Activated T-cell treated with anti-CD3 and anti-CD28 coated beads, Interleukin-2, amount 50 U/mL, for 72 hours (primary cell): ENCODE measurements around the gene PCDH15. TPM values are rescaled to one million over a fixed set of nuclear protein-coding genes. Genes with fewer than 3 reads are reported as not detected.

Experiments
- ATAC-seq, 2 donors: fragments of 150-1000 bp; cut with Tn5 transposase; replicated peaks in 1 of 2; 2 replicates each; pipeline ENCODE4 v1.10.0; 2021; ENCODE audit warnings: moderate library complexity in 2 of 2, mild to moderate bottlenecking in 1 of 2
- DNase-seq, 2 donors: peaks; one replicate each; pipeline ENCODE4 v3.0.0; 2021 to 2022; ENCODE audit warnings: mixed read lengths in 1 of 2
- H3K27ac Mint-ChIP-seq: one replicate; pipeline ENCODE4 v1.8.0; 2022; ENCODE audit warnings: mild to moderate bottlenecking, moderate library complexity, mixed read lengths
- H3K27me3 Mint-ChIP-seq: one replicate; pipeline ENCODE4 v1.8.0; 2022; ENCODE audit warnings: low read depth, mixed read lengths
- H3K36me3 Mint-ChIP-seq, 2 donors: one replicate each; pipeline ENCODE4 v1.8.0; 2022; ENCODE audit warnings: mixed read lengths in 2 of 2, mild to moderate bottlenecking in 1 of 2; ENCODE audit not compliant: insufficient read depth in 2 of 2
- H3K4me1 Mint-ChIP-seq: one replicate; pipeline ENCODE4 v1.8.0; 2022; ENCODE audit warnings: low read depth, mixed read lengths
- H3K4me3 Mint-ChIP-seq, 2 donors: one replicate each; pipeline ENCODE4 v1.8.0; 2022; ENCODE audit warnings: mild to moderate bottlenecking in 2 of 2, mixed read lengths in 2 of 2, moderate library complexity in 2 of 2
- H3K9me3 Mint-ChIP-seq, 2 donors: one replicate each; pipeline ENCODE4 v1.8.0; 2022; ENCODE audit warnings: mixed read lengths in 2 of 2
- total RNA-seq, 2 donors: library from RNA; stranded (reverse); gene quantifications; one replicate each; pipeline ENCODE4 v1.2.3, GENCODE V29; 2022

Gene PCDH15
- total RNA-seq, 2 donors from 2014 or later, result not detected

DNA sequence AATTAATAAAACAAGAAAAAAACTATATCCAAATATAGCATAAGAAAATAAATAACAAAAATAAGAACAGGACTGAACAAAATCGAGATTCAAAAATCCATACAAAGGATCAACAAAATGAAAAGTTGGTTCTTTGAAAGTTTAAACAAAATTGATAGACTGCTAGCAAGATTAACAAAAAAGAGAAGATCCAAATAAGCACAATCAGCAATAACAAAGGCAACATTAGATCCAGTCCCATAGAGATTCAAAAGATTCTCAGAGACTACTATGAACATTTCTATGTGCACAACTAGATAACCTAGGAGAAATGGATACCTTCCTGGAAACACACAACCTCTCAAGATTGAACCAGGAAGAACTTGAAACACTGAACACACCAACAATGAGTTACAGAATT is 534.6 kb downstream of the PCDH15 start:
- DNase-seq (no peak), ATAC-seq (no peak)
- Mint-ChIP-seq H3K4me3 (no peak overlapping the region), H3K36me3 (no peaks in the 10 kb centered on the region), H3K27me3 (no peaks in the 10 kb centered on the region), H3K4me1 (no peaks in the 10 kb centered on the region), H3K9me3 (peaks cover 2 to 7% of the 10 kb centered on the region in 2 donors), H3K27ac (no peak overlapping the region)

DNA sequence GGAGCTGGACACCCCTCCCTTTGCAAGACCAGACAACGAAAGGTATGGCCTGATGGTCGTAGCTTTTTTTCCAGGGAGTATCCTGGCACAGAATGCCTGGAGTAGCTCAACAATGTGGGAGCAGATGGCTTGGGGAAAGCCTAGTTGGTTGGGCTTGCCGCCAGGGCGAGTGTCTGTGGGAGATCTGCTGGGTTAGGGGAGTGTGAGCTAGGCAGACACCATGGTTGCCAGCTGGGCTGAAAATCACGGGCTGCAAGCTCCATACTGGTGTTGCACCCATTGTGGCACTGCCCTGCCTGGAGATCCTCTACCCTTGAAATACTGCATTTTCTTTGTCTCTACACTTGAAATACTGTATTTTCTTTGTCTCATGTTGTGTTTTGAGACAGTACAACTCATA is 538.3 kb downstream of the PCDH15 start:
- Mint-ChIP-seq H3K4me3 (no peak overlapping the region), H3K4me1 (no peaks in the 10 kb centered on the region), H3K27me3 (no peaks in the 10 kb centered on the region), H3K9me3 (peaks cover 3 to 9% of the 10 kb centered on the region in 2 donors), H3K27ac (no peak overlapping the region), H3K36me3 (no peaks in the 10 kb centered on the region)
- no peak for DNase-seq
- no peak for ATAC-seq

DNA sequence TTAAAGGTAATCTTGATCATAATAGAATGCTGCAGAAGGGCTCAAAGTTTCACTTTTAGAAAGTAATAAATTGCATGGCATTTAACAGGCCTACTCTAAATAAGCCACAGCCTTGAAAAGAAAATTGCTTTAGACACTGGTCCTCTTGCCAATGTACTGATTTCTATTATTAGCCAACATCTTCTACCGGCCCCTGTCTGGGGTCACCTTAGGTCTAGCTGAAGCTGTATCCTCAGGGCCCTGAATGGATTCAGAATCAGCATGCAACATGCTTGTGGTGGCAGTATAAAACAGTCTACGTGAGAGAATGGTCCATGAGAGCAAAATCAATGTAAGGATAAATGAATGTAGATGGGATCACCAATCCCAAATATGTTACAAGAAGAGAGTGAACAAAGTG is 541.9 kb downstream of the PCDH15 start:
- ATAC-seq (no peak), DNase-seq (no peak)
- H3K36me3 Mint-ChIP-seq, result no peaks in the 10 kb centered on the region
- H3K4me3 Mint-ChIP-seq, result no peak overlapping the region
- H3K27ac Mint-ChIP-seq, result no peak overlapping the region
- peaks cover 2 to 3% of the 10 kb centered on the region in 2 donors for H3K9me3 Mint-ChIP-seq
- H3K27me3 Mint-ChIP-seq, result no peaks in the 10 kb centered on the region
- H3K4me1 Mint-ChIP-seq, result no peaks in the 10 kb centered on the region

DNA sequence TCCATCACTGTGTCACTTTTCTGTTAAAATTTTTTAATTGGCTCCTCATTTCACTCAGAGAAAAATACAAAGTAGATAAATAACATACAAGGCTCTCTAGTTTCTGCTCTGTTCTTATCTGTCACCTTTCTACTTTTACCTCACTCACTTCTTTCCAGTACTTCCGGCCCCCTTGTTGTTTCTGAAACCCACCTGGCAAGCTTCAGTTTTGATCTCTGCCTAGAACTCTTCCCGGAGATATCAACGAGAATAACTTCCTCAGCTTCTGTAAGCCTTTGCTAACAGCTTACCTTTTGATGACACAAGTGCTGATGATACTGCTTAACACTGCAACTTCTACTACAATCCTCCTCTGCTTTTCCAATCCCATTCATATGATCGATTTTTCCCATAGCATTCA is 566.2 kb downstream of the PCDH15 start:
- ATAC-seq (no peak), DNase-seq (no peak)
- no peak overlapping the region for H3K27ac Mint-ChIP-seq
- no peaks in the 10 kb centered on the region for H3K4me1 Mint-ChIP-seq
- H3K4me3 Mint-ChIP-seq, result no peak overlapping the region
- no peaks in the 10 kb centered on the region for H3K36me3 Mint-ChIP-seq
- H3K27me3 Mint-ChIP-seq, result no peaks in the 10 kb centered on the region
- peaks cover 3 to 5% of the 10 kb centered on the region in 2 donors for H3K9me3 Mint-ChIP-seq

DNA sequence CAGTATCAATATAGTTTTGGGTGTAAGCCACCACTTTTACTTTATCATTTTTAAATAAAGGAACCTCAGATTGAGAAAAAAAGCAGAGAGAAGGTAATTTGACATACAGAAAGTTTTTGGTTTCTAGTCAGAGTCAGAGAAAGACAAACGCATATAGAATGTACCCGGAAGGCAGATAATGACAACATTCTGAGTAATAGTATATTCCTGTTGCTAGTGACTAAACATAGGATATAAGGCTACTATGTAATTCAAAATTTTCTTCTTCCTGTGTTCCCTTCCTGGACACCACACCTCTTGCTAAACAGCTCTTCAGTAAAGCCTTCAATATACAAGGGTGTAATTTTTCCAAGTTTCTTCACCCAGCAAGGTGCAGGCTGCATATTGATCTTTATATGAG is 597.6 kb downstream of the PCDH15 start:
- H3K9me3 Mint-ChIP-seq, result peaks cover 2 to 10% of the 10 kb centered on the region in 2 donors
- no peaks in the 10 kb centered on the region for H3K4me1 Mint-ChIP-seq
- H3K27me3 Mint-ChIP-seq, result no peaks in the 10 kb centered on the region
- DNase-seq, result no peak
- no peak overlapping the region for H3K4me3 Mint-ChIP-seq
- no peak for ATAC-seq
- H3K27ac Mint-ChIP-seq, result no peak overlapping the region
- H3K36me3 Mint-ChIP-seq, result no peaks in the 10 kb centered on the region

DNA sequence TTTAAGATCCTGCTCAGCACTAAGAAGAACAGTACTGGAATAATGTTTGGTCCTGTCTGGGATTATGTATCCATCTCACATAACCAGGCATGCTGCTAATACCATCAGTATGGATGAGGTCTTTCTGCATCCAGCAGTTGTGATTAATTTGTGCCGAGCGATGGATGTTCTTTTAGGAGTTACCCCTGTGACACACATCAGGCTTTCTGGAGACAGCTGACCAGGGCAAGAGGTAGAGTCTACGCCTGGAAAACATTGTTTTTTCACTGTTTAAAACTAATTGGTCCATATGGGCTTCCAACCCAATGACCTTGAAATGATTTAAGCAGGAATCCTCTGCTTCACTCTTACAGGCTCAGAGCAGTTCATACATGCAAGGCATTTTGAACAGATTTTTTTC is 603.0 kb downstream of the PCDH15 start:
- no peak for DNase-seq
- Mint-ChIP-seq H3K4me3 (no peak overlapping the region), H3K4me1 (no peaks in the 10 kb centered on the region), H3K36me3 (no peaks in the 10 kb centered on the region), H3K9me3 (peaks cover 2 to 9% of the 10 kb centered on the region in 2 donors), H3K27ac (no peak overlapping the region), H3K27me3 (no peaks in the 10 kb centered on the region)
- ATAC-seq, result no peak

DNA sequence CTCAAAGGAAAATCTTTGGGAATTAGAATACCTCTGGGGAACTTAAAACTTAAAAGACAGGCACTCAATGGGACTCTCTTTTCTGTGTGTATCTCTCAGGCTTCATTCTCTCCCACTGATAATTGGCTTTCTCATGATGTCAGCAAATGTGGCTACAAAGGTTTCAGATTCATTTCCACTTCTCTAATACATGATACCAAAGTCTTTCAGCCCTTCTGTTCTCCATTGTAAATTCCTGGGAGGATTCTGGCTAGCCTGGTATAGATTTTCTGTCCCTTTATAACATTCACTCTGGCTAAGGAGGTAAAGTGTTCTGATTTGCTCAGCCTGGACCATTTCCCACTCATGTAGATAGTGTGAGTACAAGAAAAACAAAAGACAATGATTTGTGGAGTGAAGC is 606.2 kb downstream of the PCDH15 start:
- H3K4me3 Mint-ChIP-seq, result no peak overlapping the region
- H3K9me3 Mint-ChIP-seq, result peaks cover 6 to 8% of the 10 kb centered on the region in 2 donors
- DNase-seq (no peak), ATAC-seq (no peak)
- H3K27ac Mint-ChIP-seq, result no peak overlapping the region
- H3K27me3 Mint-ChIP-seq, result no peaks in the 10 kb centered on the region
- H3K36me3 Mint-ChIP-seq, result peaks cover 0 to 2% of the 10 kb centered on the region in 2 donors
- no peaks in the 10 kb centered on the region for H3K4me1 Mint-ChIP-seq

DNA sequence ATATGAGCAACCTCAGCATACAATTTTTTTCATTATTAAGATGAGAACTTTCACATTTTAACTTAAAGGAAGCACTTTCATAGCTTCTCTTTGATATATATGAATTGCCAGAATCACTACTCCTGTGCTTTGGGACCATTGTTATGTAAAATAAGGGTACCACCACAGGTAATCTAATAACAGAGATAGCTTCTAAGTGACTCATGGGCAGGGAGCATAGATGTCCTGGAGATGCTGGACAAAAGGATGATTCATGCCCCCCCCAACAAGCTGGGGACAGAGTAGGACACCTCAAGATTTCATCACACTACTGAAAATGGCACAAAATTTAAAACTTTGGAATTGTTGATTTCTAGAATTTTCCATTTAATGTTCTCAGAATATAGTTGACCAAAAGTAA is 641.1 kb downstream of the PCDH15 start:
- H3K27ac Mint-ChIP-seq, result no peak overlapping the region
- no peak for DNase-seq
- H3K36me3 Mint-ChIP-seq, result no peaks in the 10 kb centered on the region
- no peak overlapping the region for H3K4me3 Mint-ChIP-seq
- no peaks in the 10 kb centered on the region for H3K27me3 Mint-ChIP-seq
- ATAC-seq, result no peak
- H3K4me1 Mint-ChIP-seq, result no peaks in the 10 kb centered on the region
- H3K9me3 Mint-ChIP-seq, result peaks cover 8 to 11% of the 10 kb centered on the region in 2 donors

DNA sequence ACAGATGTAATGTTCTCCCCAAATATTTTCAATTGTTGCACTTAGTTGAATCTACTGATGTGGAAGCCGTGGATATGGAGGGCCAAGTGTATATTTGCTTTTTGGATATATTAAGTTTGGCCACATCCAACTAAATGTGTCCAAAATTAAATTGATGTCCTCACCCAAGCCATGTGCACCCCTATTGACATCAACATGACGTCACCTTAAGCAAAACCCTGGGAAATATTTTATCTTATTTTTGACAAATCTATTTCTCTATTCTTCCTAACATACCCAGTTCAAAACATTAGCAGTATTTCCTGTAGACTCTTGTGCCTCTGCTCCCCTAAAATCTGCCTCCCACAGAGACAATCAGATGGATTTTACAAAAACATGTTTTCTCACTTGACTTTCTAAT is 652.5 kb downstream of the PCDH15 start:
- Mint-ChIP-seq H3K27ac (no peak overlapping the region), H3K36me3 (no peaks in the 10 kb centered on the region), H3K9me3 (peaks cover 5 to 6% of the 10 kb centered on the region in 2 donors), H3K4me1 (no peaks in the 10 kb centered on the region), H3K4me3 (no peak overlapping the region), H3K27me3 (no peaks in the 10 kb centered on the region)
- DNase-seq (no peak), ATAC-seq (no peak)

DNA sequence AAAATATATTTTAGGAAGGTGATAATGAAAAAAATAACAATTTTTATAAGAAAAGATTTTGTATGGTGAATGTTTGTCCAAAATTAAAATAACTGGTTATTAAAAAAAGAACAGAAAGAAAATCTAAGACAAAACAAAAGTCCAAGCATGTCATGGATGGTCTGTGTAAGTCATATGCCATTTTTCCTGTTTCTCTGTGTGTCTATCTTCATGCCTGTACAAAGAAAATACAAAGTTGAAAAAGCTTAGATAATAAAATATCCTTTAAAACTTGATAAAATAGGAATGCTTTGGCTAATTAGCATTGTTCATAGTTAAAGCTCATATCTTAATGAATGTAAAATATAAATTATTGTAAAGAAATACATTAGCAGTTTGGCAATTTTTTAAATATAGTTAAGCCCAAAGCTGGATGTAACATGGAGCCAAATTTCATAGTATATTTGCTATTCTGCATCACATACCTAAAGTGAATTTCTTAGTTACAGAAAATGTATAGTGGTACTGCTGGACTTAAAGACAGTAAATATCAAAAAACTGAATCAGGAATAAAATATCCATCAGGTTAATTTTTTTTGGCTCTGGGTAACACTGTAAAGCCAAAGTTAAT is 661.1 kb downstream of the PCDH15 start:
- no peaks in the 10 kb centered on the region for H3K27me3 Mint-ChIP-seq
- H3K27ac Mint-ChIP-seq, result no peak overlapping the region
- no peaks in the 10 kb centered on the region for H3K4me1 Mint-ChIP-seq
- no peaks in the 10 kb centered on the region for H3K36me3 Mint-ChIP-seq
- ATAC-seq (no peak), DNase-seq (no peak)
- H3K4me3 Mint-ChIP-seq, result no peak overlapping the region
- peaks cover 8 to 9% of the 10 kb centered on the region in 2 donors for H3K9me3 Mint-ChIP-seq

DNA sequence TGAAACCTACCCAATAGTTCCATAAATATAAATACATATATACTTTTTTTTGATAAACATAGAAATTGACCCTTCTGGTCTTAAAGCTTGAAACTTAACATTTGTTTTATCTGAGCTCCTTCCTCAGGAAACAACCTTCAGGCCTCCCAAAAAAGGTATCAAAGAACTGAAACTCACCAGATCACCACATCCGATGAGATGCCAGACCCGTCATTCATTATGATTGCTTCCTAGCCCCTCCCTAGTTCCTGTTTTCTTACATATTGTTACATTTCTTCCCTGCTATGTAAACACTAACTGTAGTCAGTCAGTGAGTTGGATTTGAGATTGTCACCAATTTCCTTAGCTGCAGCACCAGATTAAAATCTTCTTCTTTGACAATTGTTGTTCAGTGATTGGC is 663.6 kb downstream of the PCDH15 start:
- ATAC-seq (no peak), DNase-seq (no peak)
- no peaks in the 10 kb centered on the region for H3K4me1 Mint-ChIP-seq
- H3K27me3 Mint-ChIP-seq, result no peaks in the 10 kb centered on the region
- H3K27ac Mint-ChIP-seq, result no peak overlapping the region
- H3K36me3 Mint-ChIP-seq, result no peaks in the 10 kb centered on the region
- H3K4me3 Mint-ChIP-seq, result no peak overlapping the region
- peaks cover 7 to 9% of the 10 kb centered on the region in 2 donors for H3K9me3 Mint-ChIP-seq

DNA sequence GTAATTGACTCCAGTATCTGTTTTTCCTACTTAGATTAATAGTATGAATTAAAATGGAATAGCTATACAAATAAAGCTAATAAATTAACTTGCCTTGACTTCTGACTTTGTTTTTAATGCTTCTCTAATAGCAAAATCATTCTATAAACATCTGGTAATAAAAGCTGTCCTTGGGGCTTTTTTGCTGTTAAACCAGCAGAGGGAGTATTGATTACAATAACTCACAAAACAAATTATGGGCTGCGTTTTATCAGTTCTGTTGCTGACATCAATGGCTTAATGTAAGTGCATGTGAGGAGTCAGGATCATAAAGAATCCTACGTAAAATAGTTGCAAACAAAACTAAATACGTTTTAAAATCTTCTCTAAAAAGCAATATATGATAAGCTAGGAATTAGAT is 667.8 kb downstream of the PCDH15 start:
- no peak for DNase-seq
- Mint-ChIP-seq H3K27me3 (no peaks in the 10 kb centered on the region), H3K9me3 (peaks cover 6 to 8% of the 10 kb centered on the region in 2 donors), H3K4me3 (no peak overlapping the region), H3K27ac (no peak overlapping the region), H3K36me3 (no peaks in the 10 kb centered on the region), H3K4me1 (no peaks in the 10 kb centered on the region)
- no peak for ATAC-seq

DNA sequence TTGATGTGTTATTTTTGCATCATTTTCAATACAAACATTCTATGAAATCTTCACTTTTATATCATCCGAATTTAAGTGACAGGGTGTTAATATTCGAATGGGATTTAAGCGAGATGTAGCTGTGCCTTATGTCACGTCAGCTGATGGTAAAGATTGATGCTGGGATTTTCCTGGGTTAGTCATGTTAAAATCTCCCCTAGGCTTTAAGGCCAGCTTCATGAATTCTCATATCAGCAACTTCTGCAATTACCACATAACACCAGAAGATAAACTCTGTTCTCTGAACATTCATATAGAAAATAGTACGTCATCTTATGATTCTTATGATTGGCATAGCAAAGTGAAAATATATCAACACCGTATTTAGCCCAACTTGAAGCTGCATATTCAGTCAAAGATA is 669.2 kb downstream of the PCDH15 start:
- Mint-ChIP-seq H3K4me3 (no peak overlapping the region), H3K4me1 (no peaks in the 10 kb centered on the region), H3K27ac (no peak overlapping the region), H3K9me3 (peaks cover 0 to 6% of the 10 kb centered on the region in 2 donors), H3K27me3 (no peaks in the 10 kb centered on the region), H3K36me3 (no peaks in the 10 kb centered on the region)
- no peak for ATAC-seq
- DNase-seq, result no peak

DNA sequence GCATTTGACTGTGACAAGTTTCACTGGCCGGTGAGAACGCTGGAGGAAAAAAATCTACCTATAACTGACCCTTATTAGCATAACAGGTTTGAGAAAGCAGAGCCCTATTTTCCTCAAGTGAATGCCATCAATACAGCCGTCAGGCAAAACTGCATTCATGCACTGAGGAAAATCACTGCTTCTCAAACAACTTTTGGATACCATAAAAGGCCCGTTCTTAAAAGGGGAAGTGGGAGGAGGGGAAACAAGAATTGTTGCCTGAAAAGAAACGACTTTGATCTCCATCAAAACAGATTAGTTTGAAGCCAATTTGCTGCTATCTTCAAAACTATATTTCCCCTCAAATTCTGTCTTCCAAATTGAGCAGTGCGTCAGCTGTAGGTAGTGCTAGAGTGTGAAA is 670.6 kb downstream of the PCDH15 start:
- no peaks in the 10 kb centered on the region for H3K36me3 Mint-ChIP-seq
- DNase-seq (no peak), ATAC-seq (no peak)
- no peak overlapping the region for H3K4me3 Mint-ChIP-seq
- no peak overlapping the region for H3K27ac Mint-ChIP-seq
- no peaks in the 10 kb centered on the region for H3K4me1 Mint-ChIP-seq
- H3K9me3 Mint-ChIP-seq, result peaks cover 3 to 4% of the 10 kb centered on the region in 2 donors
- H3K27me3 Mint-ChIP-seq, result no peaks in the 10 kb centered on the region
